ENCODE results near the gene PDE4B.

PDE4B gene
- total RNA-seq, result 185 to 212 reads per million in 2 experiments

DNA sequence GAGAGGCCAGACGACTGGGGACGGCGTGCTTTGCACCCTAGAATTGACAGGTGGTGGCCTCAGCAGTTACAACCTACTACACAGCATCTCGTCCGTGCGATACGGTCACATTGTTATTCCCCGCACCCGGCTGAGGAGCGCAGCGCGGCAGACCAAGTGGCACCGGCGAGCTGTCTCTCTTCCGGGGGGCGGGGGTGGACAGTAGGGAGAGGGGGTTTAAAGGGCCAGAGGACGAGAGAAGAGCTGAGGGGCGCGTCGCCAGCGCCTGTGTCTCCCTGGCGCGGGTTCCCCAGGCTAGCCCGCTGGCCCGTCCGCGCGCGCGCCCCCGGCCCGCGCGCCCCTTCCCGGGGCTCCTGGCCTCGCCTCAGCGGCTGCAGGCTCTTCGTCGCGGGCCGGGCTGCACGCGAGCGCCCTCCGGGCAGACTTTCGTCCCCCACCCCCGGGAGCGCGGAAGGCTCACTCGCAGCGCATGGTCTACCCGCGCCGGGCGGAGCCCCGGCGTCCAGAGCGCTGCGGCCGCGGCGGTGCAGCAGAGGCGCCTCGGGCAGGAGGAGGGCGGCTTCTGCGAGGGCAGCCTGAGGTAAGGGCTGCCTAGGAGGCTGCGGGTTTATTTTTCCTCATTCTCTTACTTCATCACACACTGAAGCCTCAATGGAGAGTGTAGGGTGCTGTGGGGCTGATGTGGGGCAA lies at the start of gene PDE4B:
Gene PDE4B (plus strand): TSS at position 227 of the 690 bp plus-strand sequence.
- no peak for DNase-seq (ENCODE audit: low read depth)

DNA sequence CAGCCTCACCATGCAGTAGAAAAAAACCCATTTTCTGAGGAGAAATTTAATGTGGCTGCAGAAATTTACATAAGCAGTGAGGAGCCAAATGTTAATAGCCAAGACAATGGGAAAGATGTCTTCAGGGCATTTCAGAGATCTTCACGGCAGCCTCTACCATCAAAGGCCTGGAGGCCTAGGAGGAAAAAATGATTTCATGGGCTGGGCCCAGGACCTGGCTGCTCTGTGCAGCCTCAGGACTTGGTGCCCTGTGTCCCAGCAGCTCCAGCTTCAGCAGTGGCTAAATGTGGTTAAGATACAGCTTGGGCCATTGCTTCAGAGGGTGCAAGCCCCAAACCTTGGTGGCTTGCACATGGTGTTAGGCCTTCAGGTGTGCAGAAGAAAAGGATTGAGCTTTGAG lies 48.0 kb upstream of the PDE4B start:
- no peak for DNase-seq (ENCODE audit: low read depth)

DNA sequence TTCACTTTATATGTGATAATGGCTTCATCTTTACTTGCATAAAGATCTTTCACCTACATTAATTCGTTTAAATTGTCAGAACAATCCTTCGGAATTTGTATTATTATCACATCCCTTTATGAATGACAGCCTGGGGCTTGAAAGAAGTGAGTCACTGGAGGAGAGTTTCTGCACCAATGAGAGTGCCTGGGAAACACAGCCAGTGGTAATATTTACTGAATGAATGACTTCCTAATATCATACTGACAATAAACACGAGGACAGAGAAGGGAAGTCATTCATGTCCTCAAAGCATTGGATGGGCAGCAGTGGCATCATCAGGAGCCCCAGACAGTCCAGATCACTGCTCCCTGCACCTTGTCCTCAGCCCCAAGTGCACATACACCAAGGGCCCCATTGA lies 40.7 kb upstream of the PDE4B start:
- DNase-seq (ENCODE audit: low read depth), result no peak

DNA sequence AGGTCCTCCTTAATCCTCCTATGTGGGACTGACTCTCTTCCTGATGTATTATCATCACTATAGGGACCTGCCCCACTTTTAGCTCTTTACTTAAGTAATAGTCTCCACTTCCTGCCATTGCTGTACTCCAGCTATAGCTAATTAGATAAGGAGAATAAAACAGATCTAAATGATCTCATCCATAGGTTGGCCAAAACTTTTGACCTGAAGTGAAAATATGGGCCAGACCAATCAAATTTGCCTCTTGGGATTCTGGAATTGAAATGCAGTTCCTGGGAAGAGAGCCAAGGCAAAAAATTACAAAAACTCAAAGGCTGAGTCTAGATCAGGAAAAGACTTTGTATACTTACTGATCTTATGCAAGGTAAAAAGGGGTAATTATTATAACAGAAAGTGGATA lies 36.1 kb upstream of the PDE4B start:
- DNase-seq (ENCODE audit: low read depth), result no peak

DNA sequence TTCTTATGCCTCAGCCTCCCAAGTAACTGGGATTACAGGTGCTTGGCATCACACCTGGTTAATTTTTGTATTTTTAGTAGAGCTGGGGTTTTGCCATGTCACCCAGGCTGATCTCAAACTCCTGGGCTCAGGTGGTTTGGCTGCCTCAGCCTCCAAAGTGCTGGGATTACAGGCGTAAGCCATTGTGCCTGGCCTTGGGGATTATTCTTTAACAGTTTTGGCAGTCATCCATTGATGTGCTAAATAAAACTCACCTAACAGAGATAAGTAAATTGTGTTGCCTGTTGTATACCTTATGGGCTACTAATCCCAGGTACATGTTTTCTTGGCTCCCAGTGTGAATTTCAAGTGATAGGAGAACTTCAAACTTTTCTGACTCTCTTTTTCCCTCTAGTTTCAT lies 35.2 kb upstream of the PDE4B start:
- DNase-seq (ENCODE audit: low read depth), result no peak

DNA sequence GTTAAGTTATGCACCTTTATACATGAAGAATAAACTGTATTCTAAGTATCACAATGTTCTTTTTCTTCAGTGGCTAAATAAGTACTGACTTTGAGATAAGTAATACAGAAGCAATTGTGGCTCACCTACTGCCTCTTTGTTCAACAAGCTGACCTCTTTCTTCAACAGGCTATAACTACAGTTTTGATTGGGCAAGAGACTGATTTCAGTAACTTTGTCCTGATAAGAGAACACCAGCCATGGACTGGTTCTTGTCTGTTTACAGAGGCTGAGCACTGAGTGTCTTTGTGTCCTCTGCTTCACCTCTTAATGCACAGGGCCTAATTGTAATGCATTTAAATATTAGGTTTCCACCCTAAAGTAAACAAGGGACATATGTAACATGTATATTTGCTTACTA lies 34.6 kb upstream of the PDE4B start:
- DNase-seq (ENCODE audit: low read depth), result no peak

DNA sequence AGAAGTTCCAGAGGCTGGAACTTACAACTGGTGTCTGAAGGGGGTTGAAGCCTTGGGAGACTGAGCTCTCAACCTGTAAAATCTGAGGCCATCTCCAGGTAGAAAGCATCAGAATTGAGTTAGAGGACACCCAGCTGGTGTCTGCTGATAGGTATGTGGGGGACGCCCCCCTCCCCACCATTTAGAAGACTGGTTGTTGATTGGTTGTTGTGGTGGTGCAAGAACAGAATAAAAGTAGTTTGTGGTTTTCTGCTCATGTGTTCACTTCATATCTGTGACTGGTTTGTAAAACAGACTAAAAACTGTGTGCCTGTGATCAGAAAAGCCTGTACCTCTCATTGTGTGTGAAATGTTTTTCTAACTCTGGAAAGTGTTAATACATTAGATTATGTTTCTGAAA lies 33.2 kb upstream of the PDE4B start:
- no peak for DNase-seq (ENCODE audit: low read depth)

DNA sequence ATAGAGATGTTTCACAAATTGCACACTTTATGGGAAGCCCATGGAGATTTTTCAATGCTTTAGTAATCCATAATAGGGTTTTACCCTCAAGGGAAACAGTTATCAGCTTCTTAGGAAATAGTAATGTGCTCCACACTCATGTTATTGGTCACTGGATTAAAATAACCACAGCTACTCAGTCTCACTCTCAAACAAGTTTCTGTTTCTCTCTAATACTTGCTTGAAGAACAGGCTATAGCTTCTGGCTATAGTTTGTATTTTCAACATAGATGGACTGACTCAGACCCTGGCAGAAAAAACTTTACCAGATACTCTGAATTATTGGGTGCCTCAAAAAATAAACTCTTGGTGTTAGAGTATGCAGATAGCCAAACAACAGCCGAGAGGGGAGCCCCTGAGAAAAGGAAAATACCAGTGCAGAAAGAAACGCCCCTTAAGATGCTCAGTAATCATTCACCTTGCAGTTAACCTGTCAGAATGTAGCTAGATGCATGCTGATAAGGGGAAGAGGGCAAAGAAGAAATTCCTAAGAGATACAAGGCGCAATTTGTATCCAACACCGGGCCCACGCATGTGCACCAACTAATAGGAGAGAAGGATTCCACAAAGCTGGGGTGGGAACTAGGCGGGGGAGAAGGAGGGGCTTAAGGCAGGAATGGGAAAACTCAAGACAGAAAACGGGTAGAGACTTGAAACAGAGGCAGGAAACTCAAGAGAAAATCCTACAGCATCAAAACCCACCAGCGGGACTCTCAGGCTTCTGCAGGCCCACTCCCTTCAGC lies 30.4 kb upstream of the PDE4B start:
- DNase-seq (ENCODE audit: low read depth), result no peak

DNA sequence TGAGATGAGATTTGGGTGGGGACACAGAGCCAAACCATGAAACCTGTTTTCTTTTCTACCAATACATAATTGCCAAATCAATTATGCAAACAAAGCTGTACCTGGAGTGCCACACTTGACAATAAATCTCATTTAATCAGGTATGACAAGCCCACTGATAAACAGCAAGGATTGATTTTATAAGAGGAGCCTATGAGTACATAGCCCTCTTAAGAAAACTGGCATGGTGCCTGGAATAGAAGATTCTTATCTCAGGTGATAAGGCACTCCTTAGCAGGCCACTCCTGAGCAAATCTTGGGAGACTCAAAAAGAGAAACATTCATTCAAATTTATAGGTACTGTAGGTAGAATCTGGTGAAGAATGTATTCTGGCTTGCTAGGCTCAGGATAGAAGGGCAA lies 28.6 kb upstream of the PDE4B start:
- no peak for DNase-seq (ENCODE audit: low read depth)

DNA sequence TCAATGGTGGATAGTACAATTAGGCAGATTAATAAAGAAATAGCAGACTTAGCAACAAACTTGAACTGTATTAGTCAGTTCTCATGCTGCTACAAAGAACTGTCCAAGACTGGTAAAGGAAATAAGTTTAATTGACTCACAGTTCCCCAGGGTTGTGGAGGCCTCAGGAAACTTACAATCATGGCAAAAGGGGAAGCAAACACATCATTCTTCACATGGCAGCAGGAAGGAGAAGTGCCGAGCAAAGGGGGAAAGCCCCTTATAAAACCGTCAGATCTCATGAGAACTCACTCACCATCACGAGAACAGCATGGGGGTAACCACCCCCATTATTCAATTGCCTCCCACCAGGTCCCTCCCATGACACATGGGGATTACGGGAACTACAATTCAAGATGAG lies 27.1 kb upstream of the PDE4B start:
- DNase-seq (ENCODE audit: low read depth), result no peak

DNA sequence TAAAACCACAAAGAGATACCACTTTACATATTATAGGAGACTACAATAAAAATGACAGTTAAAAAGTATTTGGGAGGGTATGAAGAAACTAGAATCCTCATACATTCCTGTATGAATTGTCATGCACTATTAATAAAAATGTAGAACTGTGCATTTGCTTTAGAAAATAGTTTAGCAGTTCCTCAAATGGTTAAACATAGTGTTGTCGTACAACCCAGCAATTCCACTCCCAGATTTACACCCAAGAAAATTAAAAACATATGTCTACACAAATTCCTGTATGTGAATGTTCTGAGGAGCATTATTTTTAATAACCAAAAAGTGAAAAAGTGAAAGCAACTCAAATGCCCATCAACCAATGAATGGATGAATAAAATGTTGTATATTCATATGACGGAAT lies 23.1 kb upstream of the PDE4B start:
- DNase-seq (ENCODE audit: low read depth), result no peak

DNA sequence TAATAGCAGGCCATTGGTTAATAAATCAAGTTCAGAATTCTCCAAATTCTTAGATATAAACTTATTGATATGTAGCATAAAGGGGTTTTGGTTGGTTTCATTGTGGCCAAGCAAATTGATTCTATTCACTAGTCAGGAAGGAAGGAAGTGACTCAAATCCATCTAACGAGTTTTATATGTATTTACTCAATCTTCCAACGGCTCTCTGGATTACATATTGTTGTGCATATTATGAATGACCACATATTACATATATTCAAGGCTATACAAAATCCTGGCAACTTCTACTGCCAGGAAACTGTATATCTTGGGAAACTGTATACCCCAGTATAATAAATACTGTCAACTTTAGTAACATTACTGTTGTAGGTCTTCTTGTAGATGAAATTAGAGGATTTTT lies 20.1 kb upstream of the PDE4B start:
- DNase-seq (ENCODE audit: low read depth), result no peak

DNA sequence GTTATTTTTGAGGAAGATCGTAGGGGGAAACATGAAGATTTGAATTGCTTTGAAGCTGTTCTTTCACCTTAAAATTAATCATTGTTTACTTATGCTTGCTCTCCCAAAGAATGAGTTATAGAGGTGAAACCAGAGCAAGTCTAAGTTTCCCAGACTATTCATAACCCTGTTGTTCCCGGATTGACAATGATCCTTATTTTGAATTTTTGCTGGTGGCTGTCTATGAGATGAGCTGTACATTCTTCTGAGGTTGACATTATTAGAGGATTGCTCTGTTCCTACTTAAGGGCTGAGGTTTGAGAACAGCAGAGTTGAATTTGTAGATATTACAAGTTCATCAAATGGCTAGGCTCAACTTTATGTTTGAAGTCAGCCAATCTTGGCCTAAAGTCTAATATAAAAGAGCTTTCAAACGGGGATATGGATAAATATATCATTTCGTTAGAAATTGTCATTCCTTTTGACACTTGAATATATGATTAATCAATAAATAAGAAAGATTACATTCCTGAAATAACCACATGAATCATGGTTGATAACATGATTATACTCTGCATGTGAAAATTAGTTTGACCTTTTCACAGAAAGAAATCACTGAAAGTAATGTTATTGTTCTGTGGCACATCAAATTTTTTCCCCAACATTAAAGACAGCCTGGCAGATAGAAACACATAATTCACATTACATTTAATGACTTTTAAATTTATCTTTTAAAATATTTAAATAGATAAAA lies 19.1 kb upstream of the PDE4B start:
- DNase-seq (ENCODE audit: low read depth), result no peak

DNA sequence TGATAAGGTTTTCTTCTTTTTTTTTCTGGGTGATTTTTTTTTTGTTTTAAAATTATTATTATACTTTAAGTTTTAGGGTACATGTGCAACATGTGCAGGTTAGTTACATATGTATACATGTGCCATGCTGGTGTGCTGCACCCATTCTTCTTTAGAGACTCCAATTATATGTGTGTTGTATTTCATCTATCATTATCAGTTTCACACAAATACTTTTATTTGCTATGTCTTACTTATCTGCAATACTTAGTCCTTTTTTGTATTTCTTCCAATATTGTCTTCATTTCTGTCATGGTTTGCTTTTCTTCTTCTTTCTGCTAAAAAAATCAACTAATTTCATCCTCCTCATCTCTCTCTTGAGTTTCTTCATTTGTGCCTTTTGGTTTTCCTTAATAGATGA lies 3.9 kb upstream of the PDE4B start:
- no peak for DNase-seq (ENCODE audit: low read depth)

DNA sequence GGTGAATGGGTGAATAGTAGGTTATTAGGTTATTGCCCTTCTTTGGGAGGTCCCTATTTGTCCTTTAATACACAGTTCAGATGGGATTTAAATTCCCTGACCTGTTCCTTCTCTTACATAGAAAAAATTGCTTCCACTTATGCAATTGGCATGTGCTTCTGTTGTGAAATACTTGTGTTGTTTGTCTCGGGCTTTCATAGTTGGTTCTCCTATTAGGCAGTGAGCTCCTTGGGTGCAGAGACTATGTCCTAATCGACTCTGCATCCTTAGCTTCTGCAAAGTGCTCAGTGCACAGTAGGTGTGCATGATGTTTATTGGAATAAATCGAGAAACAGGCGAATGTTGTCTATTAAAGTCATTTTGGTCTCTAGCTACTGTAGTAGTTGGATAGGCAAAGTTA lies 1.3 kb upstream of the PDE4B start:
- no peak for DNase-seq (ENCODE audit: low read depth)

DNA sequence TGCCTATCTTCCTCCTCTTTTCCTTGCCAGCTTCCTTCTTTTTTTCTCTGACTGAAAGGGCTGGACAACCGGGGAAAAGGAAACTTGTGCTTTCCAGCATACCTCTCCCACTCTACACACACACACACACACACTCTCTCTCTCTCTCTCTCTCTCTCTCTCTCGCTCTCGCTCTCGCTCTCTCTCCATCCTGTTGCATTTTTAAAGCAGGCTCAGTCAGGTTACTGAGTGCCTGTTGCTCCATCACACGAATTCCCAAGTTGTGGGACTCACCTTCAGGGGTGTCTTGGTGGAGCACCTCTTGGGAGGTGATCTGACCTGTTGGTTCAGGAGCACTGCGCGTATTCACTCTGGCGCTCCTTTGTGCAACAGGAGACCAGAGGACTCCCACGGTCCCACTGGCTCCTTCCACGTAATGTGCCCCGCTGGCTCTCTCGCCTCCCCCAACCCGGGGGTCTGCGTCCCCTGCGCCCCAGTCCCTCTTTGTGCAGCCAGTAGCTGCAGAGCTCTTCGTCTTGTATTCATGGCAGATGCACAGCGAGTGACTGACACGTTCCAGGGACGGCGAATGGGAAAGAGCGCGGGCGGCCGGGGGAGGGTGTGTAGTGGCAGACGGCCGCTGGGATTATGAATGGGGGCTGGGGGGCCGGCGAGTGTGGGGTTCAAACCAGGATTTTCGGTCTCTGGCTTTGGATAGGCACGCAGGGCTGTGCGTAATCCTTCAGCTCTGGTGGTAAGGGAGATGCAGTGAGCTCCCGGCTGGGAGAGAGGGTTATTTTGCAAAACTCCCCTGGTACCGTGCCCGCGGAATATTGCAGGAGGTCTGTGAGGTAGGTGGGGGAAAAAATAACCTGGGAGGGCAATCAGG lies 660 bp upstream of the PDE4B start:
- no peak for DNase-seq (ENCODE audit: low read depth)

DNA sequence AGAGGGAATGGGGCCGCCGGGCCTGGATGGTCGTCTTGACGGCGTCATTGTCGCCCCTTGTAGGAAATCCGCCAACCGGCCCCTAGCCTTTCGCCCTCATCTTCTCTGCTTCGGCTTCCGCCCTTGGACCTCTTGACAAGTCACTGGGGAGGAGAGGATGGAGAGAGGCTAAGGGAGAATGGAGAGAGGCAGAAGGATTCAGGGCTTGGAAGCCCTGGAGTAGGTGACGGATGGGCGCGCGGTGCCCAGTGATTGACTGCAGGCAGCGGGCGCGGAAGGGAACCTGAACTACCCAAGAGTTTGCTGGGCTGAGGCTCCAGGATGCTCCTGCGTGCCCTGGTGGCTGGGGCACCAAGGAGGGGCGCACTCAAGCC lies 651 bp downstream of the PDE4B start:
- no peak for DNase-seq (ENCODE audit: low read depth)

DNA sequence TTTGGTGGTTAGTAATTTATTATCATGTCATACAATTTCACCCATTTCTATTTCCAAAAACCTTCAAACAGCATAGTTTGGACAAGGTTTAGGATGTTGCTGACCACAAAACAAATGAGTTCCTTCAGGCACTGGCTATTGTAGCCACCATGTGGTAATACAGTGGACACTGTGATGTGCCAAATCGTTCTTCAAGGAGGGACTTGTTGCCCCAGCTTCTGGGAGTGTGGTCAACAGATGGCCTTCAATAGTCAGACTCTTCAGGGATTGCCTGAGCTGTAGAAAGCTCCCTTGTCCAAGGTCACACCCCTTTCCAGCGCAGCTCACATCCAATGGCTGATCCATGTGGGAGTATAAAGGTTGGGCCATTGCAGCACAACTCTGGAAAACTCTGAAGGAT lies 2.6 kb downstream of the PDE4B start:
- DNase-seq (ENCODE audit: low read depth), result no peak

DNA sequence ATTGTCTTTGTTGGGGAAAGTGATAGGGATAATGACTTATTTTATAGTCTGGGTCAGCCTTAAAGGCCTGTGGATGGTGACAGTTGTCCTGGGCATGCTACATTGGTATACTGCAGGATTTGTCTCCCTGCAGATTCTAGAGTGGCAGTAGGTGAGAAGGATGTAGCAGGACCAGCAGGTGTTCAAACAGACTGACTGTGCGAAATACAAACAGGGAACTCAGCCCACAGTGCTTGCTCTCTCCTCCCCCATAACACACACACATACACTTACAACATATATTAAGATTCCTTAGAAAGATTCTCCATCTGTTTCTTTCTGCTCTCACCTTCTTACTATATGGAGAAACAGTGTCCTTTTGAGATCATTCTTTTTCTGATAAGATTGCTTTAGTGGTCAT lies 6.9 kb downstream of the PDE4B start:
- DNase-seq (ENCODE audit: low read depth), result no peak

DNA sequence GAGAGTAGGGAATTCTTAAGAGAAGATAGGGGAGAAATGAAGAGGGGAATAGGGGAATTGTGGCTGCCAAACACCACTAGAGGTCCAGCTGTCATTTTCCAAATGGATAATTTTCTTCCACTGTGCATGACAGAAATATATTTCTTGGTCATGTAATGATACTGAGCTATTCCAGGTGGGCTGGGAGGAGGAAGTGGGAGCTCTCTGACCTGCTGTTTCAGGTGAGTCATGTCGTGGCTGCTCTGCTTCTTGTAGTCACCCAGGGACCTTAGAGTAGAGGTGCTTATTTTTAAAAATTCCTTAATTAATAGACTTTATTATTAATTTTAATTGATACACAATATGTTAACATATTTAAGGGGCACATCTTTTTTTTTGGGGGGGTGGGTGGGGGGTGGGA lies 11.9 kb downstream of the PDE4B start:
- DNase-seq (ENCODE audit: low read depth), result no peak

DNA sequence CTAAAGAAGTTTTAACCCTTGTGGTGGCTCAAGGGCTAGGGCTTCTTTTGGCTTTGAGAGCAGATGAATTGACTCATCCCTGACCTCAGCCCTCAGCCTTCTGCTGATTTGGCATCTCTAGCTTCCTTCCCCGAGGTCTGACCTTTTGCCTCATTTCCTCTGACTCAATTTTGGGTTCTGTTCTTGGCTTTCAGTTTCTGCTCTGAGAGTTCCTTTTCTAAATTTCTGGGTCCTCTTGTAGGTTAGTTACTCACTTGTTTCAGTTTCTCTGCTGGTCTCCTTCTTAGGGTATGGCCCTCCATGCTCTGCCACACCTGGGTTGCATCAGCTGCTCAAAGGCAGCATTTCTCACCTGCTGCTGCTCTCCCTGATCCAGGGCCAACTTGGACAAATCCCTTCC lies 19.4 kb downstream of the PDE4B start:
- no peak for DNase-seq (ENCODE audit: low read depth)

DNA sequence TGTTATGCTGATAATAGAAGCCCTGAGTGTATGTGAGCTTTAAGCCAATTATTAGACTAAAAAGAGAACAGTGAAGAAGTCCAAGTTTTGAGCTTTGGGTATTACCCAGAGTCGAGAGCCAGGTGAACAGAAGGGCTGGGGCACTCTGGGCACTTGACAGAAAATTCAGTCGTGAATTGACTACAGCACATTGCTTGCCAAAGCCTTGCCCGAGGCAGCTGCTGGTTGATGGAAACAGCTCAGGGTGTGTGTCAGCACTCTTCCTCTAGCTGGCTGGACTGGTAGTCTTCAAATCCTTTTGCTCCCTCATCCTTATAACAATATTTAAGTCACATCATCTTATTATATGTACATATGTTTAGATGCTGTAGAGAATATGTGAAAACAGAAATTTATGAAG lies 21.3 kb downstream of the PDE4B start:
- no peak for DNase-seq (ENCODE audit: low read depth)
